HG03159 (cell line): ENCODE results near the gene PDE3B.
A peak's percentile ranks its signal among the peaks of the same experiment; 100 is the strongest.
"Not testable (repeated sequence)": the region's sequence is repeated elsewhere in the genome, so short reads cannot be mapped to it uniquely, and the experiment has no call there.

Experiments
- ATAC-seq: cut with Tn5 transposase; IDR thresholded peaks from one replicate; pipeline ENCODE4 v1.9.1; 2021; ENCODE audit warnings: mild to moderate bottlenecking, moderate library complexity; ENCODE audit not compliant: unreplicated experiment

Gene PDE3B

DNA sequence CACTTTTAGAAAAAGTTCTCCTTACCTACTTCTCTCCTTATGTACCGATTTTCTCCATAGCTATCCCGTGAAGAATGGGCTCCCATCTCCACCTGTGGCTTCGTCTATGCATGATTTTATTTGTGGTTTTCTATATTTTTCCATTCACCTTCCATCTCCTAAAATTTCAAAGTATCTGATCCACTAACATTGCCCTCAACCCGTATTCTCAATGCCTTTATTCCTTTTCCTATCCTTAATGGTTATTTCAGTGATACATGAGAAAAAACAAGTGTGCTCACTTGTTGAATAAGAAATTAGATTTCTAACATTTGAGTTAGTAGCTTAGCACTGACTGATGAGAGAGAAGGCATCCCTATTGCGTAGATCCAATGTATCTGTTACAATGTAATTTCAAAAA is 231.6 kb downstream of the PDE3B start:
- ATAC-seq = no peak

DNA sequence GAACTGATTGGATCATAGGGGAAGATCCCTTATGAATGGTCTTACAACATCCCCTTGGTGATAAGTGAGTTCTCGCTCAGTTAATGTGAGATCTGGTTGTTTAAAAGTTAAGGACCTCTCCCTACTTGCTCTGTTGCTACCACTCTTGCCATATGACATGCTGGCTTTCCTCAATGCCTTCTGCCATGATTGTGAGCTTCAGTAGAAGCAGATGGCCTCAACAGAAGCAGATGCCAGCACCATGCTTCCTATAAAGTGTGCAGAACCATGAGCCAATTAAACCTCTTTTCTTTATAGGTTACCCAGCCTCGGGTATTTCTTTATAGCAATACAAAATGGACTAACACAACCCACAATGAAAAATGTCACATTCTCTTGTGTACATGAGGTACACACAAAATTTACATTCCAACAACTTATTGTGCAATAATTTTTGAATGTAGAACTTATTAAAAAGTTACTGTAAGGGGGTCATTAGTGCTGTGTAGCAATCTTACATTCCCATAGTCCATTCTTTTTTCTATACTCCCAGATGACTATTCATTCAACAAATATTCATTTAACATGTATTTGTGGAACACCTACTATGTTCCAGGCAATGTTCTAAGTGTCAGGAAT is 238.1 kb downstream of the PDE3B start:
- no peak for ATAC-seq

DNA sequence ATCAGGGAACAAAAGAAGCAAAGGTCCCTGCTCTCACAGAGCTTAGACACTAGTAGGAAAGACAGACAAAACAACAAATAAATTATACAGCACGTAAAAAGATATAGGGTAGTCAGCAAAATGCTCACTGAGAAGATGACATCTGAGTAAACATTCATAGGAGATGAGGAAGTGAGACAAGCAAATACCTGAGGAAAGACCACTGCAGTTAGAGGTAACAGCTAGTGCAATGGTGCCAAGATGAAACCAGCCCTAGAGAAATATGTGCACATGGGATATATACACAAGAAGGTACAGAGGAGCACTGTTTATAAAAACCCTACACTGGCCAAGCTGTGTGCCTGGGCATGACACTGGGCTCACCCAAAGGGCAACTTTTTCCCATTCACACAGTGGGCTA is 238.6 kb downstream of the PDE3B start:
- ATAC-seq = no peak

DNA sequence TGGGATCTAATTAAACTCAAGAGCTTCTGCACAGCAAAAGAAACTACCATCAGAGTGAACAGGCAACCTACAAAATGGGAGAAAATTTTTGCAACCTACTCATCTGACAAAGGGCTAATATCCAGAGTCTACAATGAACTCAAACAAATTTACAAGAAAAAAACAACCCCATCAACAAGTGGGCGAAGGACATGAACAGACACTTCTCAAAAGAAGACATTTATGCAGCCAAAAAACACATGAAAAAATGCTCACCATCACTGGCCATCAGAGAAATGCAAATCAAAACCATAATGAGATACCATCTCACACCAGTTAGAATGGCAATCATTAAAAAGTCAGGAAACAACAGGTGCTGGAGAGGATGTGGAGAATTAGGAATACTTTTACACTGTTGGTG is 240.1 kb downstream of the PDE3B start:
- not testable (repeated sequence) for ATAC-seq

DNA sequence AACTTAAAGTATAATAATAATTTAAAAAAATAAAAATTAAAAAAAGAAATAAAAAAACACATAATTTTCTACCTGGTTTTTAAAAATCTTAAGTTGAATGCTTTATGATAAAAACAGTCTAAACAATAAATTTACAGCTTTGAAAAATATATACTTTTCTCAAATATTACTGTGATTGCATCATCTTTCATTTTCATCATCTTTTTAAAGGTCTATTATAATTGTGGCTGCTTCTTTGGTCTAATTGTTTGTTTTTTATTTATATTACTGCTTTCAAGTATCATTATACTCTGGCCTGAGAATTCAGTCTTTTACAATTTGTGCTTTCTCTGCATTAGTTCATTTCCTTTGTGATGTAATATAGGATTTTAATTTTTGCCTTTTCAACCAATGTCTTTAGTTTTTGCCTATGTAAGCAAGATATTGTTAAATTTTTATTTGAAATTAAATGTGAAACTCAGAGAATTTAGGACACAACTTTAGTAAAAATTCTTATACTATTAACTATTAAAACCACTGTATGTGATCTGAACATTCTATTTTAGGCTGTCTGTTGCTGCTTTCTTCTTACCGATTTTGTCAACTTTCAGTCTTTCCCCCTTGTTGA is 241.2 kb downstream of the PDE3B start:
- no peak for ATAC-seq

DNA sequence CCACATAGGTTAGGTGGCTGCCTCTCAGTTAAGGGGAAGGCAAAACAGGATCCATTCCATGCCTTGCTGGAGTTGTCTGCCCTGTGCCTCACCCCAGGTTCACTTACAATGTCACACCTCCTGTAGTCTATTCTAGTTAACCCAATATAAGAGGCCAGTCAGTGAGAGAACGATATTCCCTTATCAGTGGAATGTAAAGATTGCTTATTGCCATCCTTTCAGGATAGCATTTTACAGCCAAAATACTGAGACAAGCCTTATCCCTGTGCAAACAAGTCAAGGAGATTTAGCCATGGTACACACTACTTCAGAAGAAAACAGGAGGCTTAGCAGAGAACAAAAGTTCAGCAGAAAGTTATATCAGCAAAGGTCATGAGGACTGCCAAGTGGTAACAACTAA is 242.9 kb downstream of the PDE3B start:
- no peak for ATAC-seq

DNA sequence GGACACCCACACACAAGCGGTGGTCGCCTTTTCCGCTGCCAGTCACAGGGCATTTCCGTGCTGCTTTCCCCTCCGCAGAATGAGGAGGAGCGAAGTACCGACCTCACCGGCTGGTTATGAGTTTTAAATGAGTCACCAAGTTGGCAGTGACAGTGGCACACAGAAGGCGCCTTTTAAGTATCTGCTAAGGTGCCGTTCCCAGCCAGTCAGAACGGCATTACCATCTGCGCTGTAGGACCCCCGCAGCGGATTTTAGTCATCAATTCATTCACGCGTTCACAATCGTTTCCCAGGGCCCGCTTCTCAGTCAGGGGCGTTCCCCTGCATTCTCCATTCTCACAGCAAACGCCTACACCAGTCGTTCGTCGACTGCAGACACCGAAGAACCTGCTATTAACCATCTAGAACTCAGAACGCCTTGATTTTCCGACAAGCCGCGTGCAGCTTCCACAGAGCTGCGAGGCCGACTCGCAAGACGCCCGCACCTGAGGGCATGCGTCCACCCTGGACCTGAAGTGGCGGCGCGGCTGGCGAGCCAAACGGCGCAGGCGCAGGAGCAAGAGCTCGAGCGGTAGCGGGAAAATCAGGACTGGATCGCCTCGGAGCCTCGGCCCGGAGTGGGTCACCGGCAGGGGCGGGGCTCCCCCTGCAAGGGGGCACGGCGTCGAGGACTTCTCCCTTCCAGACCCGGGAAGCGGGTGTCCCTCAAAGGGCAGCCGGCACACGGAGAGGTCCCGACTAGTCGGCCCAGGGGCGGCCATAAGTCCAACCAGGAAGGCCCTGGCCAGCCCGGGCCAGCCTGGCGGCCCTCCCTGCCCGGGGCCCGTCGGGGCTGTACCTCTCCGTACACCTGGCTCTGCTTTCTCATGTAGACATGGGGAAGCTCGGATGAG is 247.8 kb downstream of the PDE3B start:
- ATAC-seq = peak; percentile 58

DNA sequence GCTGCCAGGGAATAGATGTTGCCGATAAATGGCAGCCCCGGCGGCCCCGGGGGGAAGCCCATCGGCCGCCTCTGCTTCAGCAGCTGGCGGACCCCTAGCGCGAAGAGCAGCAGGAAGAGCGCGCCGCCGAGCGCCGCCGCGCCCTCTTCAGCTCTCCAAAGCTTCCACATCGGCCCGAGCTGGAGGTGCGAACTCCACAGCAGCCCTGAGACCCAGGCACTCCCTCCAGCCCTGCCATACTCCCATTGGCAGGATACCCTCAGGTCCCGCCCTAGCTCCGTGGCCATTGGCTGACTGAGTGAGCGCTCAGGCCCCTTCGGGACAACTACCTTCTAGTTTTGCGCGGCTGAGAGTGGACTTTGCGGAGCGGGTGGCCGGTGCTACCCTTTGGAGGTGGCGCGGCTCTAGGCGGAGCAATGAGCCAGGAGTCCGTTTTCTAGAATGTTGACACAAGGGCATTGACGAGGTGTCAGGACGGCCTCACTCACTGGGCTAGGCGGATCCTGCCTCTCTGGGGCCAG is 248.5 kb downstream of the PDE3B start, which contains the start of gene CYP2R1:
CYP2R1 (minus strand) TSS at position 196 of the 521 bp plus-strand sequence; CDS start at position 170, 26 bp downstream.
- peak; percentile 95 for ATAC-seq

DNA sequence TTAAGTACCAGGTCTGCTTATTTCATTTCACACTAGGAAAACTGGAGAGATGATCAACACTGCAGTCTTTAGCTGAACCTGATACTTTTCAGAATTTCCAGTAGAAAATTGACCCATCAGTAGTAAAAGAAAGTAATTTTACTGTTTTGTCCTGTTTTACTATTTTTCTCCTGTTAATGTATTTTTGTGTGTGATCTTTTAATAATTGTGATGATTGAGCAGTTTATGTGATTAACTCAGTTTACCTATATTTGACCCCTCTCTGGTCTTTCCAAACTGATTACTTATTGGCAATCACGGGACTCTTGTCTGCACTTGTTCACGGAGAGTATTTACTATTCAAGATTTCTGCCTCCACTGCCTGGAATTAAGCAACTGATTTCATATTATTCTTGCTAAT is 249.0 kb downstream of the PDE3B start:
- no peak for ATAC-seq

DNA sequence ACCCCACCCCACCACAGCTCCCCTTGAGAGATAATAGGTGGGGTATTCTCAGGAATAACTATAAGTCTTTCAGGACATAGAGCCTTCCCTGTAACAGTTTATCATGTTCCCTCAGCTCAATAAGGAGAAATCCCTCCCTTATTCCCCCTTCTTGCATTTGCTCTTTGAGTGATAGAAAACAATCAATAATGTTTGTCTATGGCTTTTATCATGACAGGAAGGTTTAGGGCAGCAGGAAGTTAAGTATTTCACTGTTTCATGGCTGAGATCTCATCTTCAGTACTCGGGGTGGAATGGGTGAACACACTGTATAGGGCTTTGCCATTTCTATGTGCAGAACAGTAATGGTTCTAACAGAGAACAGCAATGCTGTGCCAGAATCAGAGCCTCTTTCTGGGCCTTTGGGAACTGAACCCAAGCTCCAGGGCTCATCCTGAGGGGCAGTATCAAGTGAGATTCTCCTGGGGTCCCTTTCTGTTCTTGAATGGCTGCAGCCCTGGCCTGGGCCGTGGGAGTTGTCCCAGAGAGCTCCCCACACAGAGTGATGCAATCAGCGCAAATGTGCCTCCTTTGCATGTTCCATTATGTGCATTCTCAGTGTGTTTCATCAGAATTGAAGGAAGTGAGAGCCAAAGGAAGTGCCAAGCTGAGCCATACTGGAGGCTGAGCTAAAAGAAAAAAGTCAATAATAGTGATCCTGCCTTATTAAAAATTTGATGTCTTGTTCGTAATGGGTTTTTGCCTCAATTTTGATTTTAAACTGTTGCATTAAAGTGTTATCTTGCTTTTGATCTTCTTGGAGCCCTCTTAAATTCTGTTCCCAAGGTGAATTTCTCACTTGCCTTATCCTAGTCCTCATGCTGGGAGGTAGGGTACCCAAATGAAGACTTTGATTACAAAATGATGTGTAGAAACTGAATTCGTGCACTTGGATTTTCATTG is 251.3 kb downstream of the PDE3B start:
- no peak for ATAC-seq

DNA sequence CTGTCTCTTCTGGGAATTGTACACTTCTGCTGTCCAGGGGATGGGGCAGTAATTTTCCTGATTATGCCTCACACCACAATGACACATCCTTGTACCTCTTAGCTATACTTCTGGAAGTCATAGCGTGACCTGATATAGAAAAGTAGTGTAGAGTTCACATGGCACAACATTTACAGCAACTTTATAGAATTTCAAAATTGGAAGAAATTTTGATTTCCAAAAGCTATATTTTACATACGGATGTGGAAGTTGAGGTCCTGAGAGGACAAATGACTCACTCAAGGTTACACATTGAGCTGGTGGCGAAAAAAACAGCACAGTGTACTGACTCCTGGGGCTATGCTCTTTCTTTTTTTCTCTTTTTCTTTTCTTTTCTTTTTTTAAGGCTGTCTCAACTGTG is 254.8 kb downstream of the PDE3B start:
- no peak for ATAC-seq

DNA sequence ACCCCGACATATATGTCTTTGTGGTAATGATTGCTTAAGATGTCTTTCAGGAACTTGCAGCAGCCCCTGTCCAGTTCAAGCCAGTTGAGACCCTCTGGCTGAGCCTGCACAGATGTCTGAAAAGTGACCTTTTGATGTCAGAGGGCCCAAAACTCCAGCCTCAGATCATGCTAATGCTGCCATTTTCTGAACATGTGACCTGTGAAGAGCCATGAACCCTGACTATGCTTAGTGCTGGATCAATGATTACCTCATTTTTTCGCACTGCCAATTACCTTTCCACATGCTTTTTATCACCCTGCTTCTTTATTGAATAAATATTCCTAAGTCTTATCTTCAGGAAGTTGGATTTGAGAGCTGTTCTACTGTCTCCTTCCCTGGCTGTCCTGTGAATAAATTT is 255.3 kb downstream of the PDE3B start:
- no peak for ATAC-seq

DNA sequence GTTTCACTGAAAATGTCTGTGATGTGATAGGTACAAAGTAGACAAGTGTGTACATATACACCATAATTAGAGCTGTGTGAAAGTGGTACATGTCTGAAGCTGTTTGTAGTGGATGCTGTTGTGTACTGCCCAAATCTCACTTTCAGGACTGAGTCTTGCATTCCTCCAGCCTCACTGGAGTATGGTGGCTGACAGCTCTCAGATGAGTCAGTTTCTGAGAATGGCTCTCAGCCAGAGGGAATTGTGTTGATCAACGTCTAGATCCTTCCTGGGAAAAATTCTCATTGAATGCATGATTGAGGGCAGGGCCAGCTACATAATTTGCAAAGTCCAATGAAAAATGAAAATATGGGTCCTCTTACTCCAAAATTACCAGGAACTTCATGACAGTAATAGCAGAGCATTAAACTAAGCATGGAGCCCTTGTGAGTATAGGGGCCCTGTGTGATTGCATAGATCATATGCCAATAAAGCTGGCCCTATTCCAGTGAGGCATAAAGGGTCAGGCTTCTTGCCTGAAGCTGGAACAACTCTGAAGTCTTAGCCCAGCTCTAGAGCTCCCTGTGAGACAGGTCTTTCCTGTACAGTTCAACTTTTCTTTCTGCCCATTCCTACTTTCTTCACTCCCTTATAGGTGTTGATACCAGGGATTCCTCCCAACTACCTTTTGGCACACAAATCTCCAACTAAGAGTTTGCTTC is 259.2 kb downstream of the PDE3B start:
- no peak for ATAC-seq

DNA sequence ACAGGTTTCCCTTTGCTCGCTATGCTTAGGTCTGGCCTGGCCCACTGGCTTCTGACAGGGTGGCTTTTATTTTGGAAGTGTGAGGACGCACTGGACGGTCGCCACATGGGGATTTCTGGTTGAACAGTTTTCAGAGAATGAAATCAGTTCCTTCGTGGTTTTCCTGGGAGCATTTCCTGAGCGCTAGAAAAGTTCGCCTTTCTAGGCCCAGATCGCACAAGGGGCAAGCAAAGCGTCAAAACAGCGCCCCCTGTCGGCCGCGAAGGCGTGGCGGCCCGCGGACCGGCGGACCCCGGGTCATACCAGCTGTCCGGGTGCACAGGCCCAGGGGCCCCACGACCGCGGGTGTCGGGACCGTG is 261.1 kb downstream of the PDE3B start:
- peak; percentile 38 for ATAC-seq

DNA sequence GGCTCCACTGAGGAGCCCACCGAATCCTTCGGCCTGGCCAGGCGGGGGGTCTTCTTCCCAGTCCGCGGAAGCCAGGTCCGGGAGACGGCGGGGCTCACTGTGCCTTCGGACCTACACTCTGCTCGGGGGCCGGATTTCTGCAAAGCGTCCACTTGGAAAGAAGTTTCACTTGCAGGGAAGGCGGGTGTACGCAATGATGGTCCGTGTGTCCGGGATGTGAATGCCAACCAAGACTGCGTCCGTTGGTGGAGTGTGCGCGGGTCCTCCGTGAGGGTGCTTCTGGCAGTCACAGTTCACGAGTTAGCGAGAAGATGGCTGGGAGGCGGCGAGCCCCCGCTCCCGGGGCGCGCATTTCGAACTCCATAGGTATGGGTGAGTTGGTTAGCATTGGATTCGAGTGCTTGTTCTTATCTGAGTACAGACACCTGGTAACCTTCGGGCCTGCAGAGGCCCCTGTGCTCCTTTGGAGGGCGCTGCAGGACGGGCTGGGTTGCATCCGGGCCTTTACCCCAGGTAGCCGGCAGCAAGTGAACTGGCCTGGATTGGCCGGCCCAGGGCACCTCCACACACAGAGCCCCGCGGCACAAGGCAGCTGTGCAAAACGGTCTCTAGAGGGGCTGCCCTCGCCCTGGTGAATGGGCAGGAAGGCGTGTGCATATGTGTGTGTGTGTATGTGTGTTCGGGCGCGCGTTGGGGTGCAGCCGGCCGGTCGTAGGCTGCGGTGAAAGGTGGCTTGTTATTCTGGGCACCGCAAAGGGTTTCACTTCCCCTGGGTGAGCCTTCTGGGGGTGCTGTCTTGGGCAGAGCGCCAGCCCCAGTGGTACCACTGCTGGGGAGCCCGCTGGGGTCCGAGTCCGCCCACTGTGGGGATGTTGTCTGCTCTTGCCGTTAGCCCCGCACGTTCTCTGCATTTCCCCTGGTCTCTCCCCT is 261.8 kb downstream of the PDE3B start:
- peak; percentile 63 for ATAC-seq

DNA sequence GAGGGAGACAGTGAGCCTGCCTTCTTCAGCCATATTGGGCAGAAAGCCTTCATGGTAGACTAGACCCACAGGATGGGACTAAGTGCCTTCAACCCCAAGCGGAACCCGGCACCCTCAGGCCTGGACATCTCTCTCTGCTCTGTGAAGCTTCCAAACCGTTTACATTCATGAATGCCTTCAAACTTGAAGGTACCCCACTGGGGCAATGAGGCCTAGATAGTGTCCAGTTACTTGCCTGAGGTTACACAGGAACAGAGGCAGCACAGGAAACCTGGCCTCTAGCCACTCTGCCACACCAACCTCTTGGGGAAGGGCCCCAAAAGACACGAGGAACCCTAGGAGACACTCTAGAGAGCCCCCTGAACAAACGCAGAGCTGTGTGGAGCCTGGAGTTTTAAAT is 263.0 kb downstream of the PDE3B start:
- ATAC-seq = no peak

DNA sequence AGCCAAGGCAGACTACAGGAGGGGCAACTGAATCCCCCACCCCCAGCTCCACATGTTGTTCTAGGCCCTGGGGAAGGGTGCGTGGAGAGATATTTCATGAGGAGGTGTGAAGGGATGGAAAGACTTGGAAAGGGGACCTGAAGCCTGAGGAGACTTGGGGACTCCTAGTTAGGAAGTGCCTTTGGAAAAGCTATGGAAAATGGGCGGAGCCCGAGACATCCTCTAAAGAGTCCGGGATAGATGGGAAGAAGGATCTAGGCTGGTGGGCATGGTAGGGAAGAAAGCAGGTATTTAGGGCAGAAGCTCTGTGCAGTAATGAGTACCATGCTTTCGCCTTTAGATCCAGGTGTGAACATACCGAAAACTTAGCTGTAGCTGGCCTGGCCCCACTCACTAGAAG is 263.4 kb downstream of the PDE3B start:
- no peak for ATAC-seq

DNA sequence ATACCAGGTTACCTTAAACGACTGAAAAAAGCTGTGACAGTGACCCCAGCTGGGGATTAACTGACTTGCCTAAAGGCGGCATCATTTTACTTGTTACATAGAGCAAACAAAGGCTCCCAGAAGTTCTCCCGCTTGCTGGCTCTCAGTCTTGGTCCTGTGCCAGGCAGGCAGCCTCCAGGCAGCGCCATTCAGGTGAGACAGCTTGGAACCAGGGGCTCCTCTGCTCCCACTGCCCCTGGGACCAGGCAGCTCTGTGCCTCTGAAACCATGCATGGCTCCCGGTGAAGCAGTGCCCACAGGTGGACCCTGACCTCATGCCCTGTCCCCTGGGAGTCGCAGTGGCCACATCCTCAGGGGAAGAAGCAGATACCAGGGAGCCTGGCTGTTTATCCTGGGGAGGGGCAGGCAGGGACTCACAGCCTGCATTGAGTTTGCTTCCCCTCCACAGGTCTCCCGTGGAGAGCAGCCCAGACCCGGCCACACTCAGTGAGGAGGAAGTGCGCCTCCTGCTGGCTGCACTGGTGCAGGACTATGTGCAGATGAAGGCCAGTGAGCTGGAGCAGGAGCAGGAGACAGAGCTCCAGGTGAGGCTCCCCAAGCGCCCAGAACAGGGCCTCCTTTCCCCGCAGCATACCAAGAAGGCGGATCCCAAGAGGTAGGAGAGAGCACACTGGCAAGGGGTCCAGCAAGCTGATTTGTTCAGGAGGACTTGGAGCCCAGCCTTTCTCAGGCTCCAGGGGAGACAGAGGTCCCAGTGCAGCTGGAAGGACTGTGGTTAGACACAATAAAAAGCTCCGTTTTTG is 264.0 kb downstream of the PDE3B start:
- ATAC-seq = peak; percentile 59
